DND-41 (cell line): Measurements from ENCODE around the gene OR6C2.

Experiments
- ATAC-seq: fragments of 200-7000 bp; cut with Tn5 transposase; 3 replicates; pipeline ENCODE4 v1.9.1; 2021; ENCODE audit warnings: low read depth; ENCODE audit not compliant: insufficient read depth
- DNase-seq: peaks from one replicate; pipeline ENCODE4 v3.0.0-alpha.2; 2020
- H2AFZ ChIP-seq: 2 replicates; pipeline ENCODE4 v1.6.0; 2012; ENCODE audit warnings: low read depth, low read length
- H3K27ac ChIP-seq: 2 replicates; pipeline ENCODE4 v1.5.1; 2012; ENCODE audit warnings: low read length, inconsistent platforms
- H3K27me3 ChIP-seq: fragments of 200-600 bp; sonication (generic); 2 replicates; pipeline ENCODE4 v1.6.0; 2012; ENCODE audit warnings: low read length, mild to moderate bottlenecking, inconsistent platforms; ENCODE audit not compliant: insufficient read depth, poor library complexity
- H3K36me3 ChIP-seq: 2 replicates; pipeline ENCODE4 v1.5.1; 2012; ENCODE audit warnings: low read length, inconsistent platforms; ENCODE audit not compliant: insufficient read depth
- H3K4me1 ChIP-seq: 2 replicates; pipeline ENCODE4 v1.5.1; 2012; ENCODE audit warnings: mild to moderate bottlenecking, low read length; ENCODE audit not compliant: insufficient read depth
- H3K4me2 ChIP-seq: 2 replicates; pipeline ENCODE4 v1.6.0; 2012; ENCODE audit warnings: mild to moderate bottlenecking, moderate library complexity, low read length, inconsistent platforms; ENCODE audit not compliant: insufficient read depth
- H3K4me3 ChIP-seq, 2 experiments: fragments of 200-600 bp in 1 of 2; shearing (Covaris generic) in 1 of 2; 2 replicates each; pipeline ENCODE4 v1.5.1; 2012 to 2016; ENCODE audit warnings: inconsistent platforms in 2 of 2, low read length in 2 of 2, mild to moderate bottlenecking in 2 of 2, low read depth in 1 of 2, moderate library complexity in 1 of 2
- H3K79me2 ChIP-seq: 2 replicates; pipeline ENCODE4 v1.6.0; 2012; ENCODE audit warnings: low read length, inconsistent platforms; ENCODE audit not compliant: insufficient read depth
- H3K9ac ChIP-seq: 2 replicates; pipeline ENCODE4 v1.6.0; 2012; ENCODE audit warnings: low read depth, mild to moderate bottlenecking, inconsistent platforms, low read length, moderate library complexity
- H3K9me3 ChIP-seq: 2 replicates; pipeline ENCODE4 v1.5.1; 2012; ENCODE audit warnings: low read length, moderate library complexity, mild to moderate bottlenecking, inconsistent platforms; ENCODE audit not compliant: insufficient read depth, severe bottlenecking
- H4K20me1 ChIP-seq: 2 replicates; pipeline ENCODE4 v1.6.0; 2012; ENCODE audit warnings: low read length; ENCODE audit not compliant: insufficient read depth
- CTCF ChIP-seq: IDR thresholded peaks from 2 replicates; pipeline ENCODE4 v1.5.1; 2012; ENCODE audit warnings: borderline replicate concordance, low read length, moderate library complexity, mild to moderate bottlenecking; ENCODE audit not compliant: poor library complexity, severe bottlenecking; ENCODE audit errors: extremely low read depth
- EZH2 ChIP-seq: IDR thresholded peaks from 3 replicates; pipeline ENCODE4 v1.6.1; 2012; ENCODE audit warnings: borderline replicate concordance, low read depth, mild to moderate bottlenecking, moderate library complexity, low read length, inconsistent platforms; ENCODE audit not compliant: severe bottlenecking

The OR6C2 gene

GRCh38 chr12:55492078-55492477 is 48.2 kb downstream of the OR6C2 start, which contains the start of gene OR6C68:
OR6C68 (plus strand) TSS chr12:55492378; CDS start chr12:55492378, 0 bp downstream.
- Histone ChIP-seq H3K4me2 (no peak within 1 kb of the TSS), H3K9me3 (no peaks in the 10 kb centered on the region), H4K20me1 (no peaks in the 10 kb centered on the region), H3K9ac (no peak within 1 kb of the TSS), H3K4me1 (no peaks in the 10 kb centered on the region), H3K79me2 (no peaks in the 10 kb centered on the region), H3K27me3 (no peaks in the 10 kb centered on the region), H3K27ac (no peak within 1 kb of the TSS), H3K36me3 (no peaks in the 10 kb centered on the region), H3K4me3 (no peak within 1 kb of the TSS), H2AFZ (no peak within 1 kb of the TSS)
- ATAC-seq (no peak), DNase-seq (no peak)
- TF ChIP-seq EZH2 = no peak

GRCh38 chr12:55495490-55495889 is 51.6 kb downstream of the OR6C2 start:
- no peak for ATAC-seq
- Histone ChIP-seq H3K4me3 (no peak overlapping the region), H2AFZ (no peak overlapping the region)

GRCh38 chr12:55499231-55499630 is 55.4 kb downstream of the OR6C2 start:
- TF ChIP-seq CTCF (no peak), EZH2 (no peak)
- Histone ChIP-seq H3K27ac (no peak overlapping the region), H3K79me2 (no peaks in the 10 kb centered on the region), H4K20me1 (no peaks in the 10 kb centered on the region), H3K27me3 (peaks cover 7% of the 10 kb centered on the region), H3K4me3 (no peak overlapping the region), H3K4me1 (no peaks in the 10 kb centered on the region), H3K9ac (no peak overlapping the region), H3K4me2 (no peak overlapping the region), H3K9me3 (no peaks in the 10 kb centered on the region), H3K36me3 (no peaks in the 10 kb centered on the region), H2AFZ (no peak overlapping the region)
- DNase-seq = no peak
- no peak for ATAC-seq

More at GRCh38 chr12:55495490-55495889, 51.6 kb downstream of the OR6C2 start:
- no peak overlapping the region for H3K9ac ChIP-seq
- no peaks in the 10 kb centered on the region for H3K79me2 ChIP-seq
- no peaks in the 10 kb centered on the region for H4K20me1 ChIP-seq
- H3K9me3 ChIP-seq = no peaks in the 10 kb centered on the region
- no peak overlapping the region for H3K27ac ChIP-seq
- H3K27me3 ChIP-seq = no peaks in the 10 kb centered on the region
- DNase-seq = no peak
- no peaks in the 10 kb centered on the region for H3K36me3 ChIP-seq
- H3K4me2 ChIP-seq = no peak overlapping the region
- TF ChIP-seq CTCF (no peak), EZH2 (no peak)
- H3K4me1 ChIP-seq = no peaks in the 10 kb centered on the region

GRCh38 chr12:55499810-55500252 is 56.0 kb downstream of the OR6C2 start:
- H3K4me3 ChIP-seq = no peak overlapping the region
- peaks cover 7% of the 10 kb centered on the region for H3K27me3 ChIP-seq
- H3K79me2 ChIP-seq = no peaks in the 10 kb centered on the region
- no peaks in the 10 kb centered on the region for H4K20me1 ChIP-seq
- no peaks in the 10 kb centered on the region for H3K4me1 ChIP-seq
- no peaks in the 10 kb centered on the region for H3K9me3 ChIP-seq
- H3K27ac ChIP-seq = no peak overlapping the region
- TF ChIP-seq EZH2 (no peak), CTCF (no peak)
- H2AFZ ChIP-seq = no peak overlapping the region
- ATAC-seq (no peak), DNase-seq (no peak)
- H3K4me2 ChIP-seq = no peak overlapping the region
- H3K9ac ChIP-seq = no peak overlapping the region
- no peaks in the 10 kb centered on the region for H3K36me3 ChIP-seq
